CD4-positive, alpha-beta T cell (primary cell): ENCODE measurements around the gene GNB3. TPM values are rescaled to one million over a fixed set of nuclear protein-coding genes. Genes with fewer than 3 reads are reported as not detected.
"Not testable (repeated sequence)": the region's sequence is repeated elsewhere in the genome, so short reads cannot be mapped to it uniquely, and the experiment has no call there.

Experiments used
- ATAC-seq: fragments of 200-7000 bp; cut with Tn5 transposase; one replicate; pipeline ENCODE4 v1.10.0; 2022; ENCODE audit warnings: mild to moderate bottlenecking; ENCODE audit not compliant: poor library complexity
- CTCF ChIA-PET: fragments of 350-600 bp; sonication (Branson Sonifier 250); formaldehyde crosslinking; loops from one replicate; lab custom pipeline; 2021; ENCODE audit warnings: antibody characterized with exemption, inconsistent platforms; lab: Charles Lee
- POLR2A ChIA-PET: fragments of 350-600 bp; sonication (Branson Sonifier 250); formaldehyde crosslinking; loops from one replicate; lab custom pipeline; 2021; ENCODE audit warnings: antibody characterized with exemption, inconsistent platforms; lab: Charles Lee
- DNase-seq, 14 experiments: peaks; one replicate each; pipeline ENCODE4 v3.0.0-alpha.2; 2013 to 2020; ENCODE audit warnings: mixed read lengths in 2 of 14
- H3K27ac ChIP-seq, 2 donors: one replicate each; pipeline versions ENCODE4 v1.5.1 to v1.7.0; 2013; ENCODE audit warnings: low read length in 2 of 2, low read depth in 1 of 2, mild to moderate bottlenecking in 1 of 2
- H3K27me3 ChIP-seq, 2 experiments: 1 replicate in 1 of 2; 2 replicates in 1 of 2; pipeline versions ENCODE4 v1.6.1 to v1.7.0; 2013; ENCODE audit warnings: low read length in 2 of 2, control low read depth in 1 of 2, mild to moderate bottlenecking in 1 of 2, moderate library complexity in 1 of 2; ENCODE audit not compliant: insufficient read depth in 2 of 2, control insufficient read depth in 1 of 2
- H3K36me3 ChIP-seq: one replicate; pipeline ENCODE4 v1.6.1; 2013; ENCODE audit warnings: low read length, control low read depth; ENCODE audit not compliant: insufficient read depth
- H3K4me1 ChIP-seq: one replicate; pipeline ENCODE4 v1.6.1; 2013; ENCODE audit warnings: low read length, control low read depth; ENCODE audit not compliant: insufficient read depth
- H3K4me3 ChIP-seq: one replicate; pipeline ENCODE4 v1.5.1; 2013; ENCODE audit warnings: mild to moderate bottlenecking, low read length, moderate library complexity
- H3K9me3 ChIP-seq, 2 experiments: 1 replicate in 1 of 2; 2 replicates in 1 of 2; pipeline versions ENCODE4 v1.6.1 to v1.7.0; 2013; ENCODE audit warnings: low read length in 2 of 2, mild to moderate bottlenecking in 2 of 2, control low read depth in 1 of 2, moderate library complexity in 1 of 2; ENCODE audit not compliant: control insufficient read depth in 1 of 2, insufficient read depth in 1 of 2
- H3K27ac Mint-ChIP-seq: one replicate; pipeline ENCODE4 v1.8.0; 2020; ENCODE audit warnings: mixed read lengths
- H3K27me3 Mint-ChIP-seq: one replicate; pipeline ENCODE4 v1.8.0; 2021; ENCODE audit warnings: mixed read lengths
- H3K36me3 Mint-ChIP-seq: one replicate; pipeline ENCODE4 v1.8.0; 2021; ENCODE audit warnings: low read depth, mixed read lengths
- H3K4me1 Mint-ChIP-seq: one replicate; pipeline ENCODE4 v1.8.0; 2021; ENCODE audit warnings: low read depth, mixed read lengths
- H3K4me3 Mint-ChIP-seq: one replicate; pipeline ENCODE4 v1.8.0; 2020; ENCODE audit warnings: mild to moderate bottlenecking, mixed read lengths
- H3K9me3 Mint-ChIP-seq: one replicate; pipeline ENCODE4 v1.8.0; 2020; ENCODE audit warnings: mixed read lengths
- intact Hi-C, 2 experiments: fragments of 100-400 bp; cut with DNase I in 1 of 2; cut with micrococcal nuclease in 1 of 2; formaldehyde crosslinking; loops; one replicate each; pipeline versions ENCODE4 v1.15.1 to v1.9.0; 2023 to 2025; cut with DNase I, micrococcal nuclease
- total RNA-seq, 174 experiments: library from RNA in 2 of 174; stranded (reverse) in 2 of 174; gene quantifications; one replicate each; pipeline ENCODE4 v1.2.3 and lab custom pipeline; 2021 to 2026
- TF ChIP-seq, protein P1 (sequence below): fragments of 200-600 bp; IDR thresholded peaks from one replicate; pipeline ENCODE4 v1.8.0; 2022; ENCODE audit warnings: antibody characterized with exemption, mild to moderate bottlenecking

GNB3 gene
- total RNA-seq, 2 experiments from 2014 or later, result 0.75 to 0.85 TPM

DNA sequence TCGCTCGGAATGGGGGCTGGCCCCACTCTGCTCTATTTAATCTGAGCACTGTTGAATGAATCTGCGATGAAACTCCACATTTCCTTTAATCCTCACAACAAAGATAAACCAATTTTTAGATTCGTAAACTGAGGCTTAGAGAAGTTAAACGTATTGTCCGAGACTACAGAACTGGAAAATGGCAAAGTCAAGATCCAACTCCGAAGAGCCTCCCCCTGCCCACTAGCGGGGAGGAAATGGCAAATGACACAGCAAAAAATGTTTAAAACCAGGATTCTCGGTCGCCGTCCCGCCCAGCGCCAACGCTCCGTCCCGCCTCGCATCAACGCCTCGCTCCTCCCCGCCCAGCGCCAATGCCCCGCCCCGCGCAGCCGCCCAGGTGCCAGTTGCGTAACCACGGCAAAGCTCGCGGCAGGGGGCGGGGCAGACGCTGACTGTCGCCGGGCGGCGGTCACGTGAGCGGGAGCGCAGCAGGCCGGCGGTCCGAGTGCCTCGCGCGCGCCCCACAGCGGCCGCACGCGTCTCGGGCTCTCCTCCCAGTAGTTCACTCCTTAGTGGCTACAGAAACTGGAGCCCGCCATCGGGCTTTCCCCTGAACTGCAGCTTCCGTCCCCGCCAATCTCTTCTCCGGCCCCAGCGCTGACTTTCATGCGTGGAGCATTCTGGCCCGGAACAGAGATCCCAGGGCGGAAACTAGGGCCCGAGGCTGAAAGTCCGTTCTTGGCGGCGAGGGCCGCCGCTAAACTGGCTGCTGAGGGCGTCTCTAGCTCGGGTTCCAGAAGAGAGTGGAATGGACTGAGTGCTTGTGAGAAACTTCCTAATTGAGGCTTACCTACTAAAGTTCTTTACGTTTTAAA lies 50.3 kb downstream of the GNB3 start:
- Mint-ChIP-seq H3K36me3 (no peaks in the 10 kb centered on the region), H3K9me3 (no peaks in the 10 kb centered on the region), H3K4me3 (peak overlapping the region; percentile 88), H3K27ac (peak overlapping the region; percentile 92), H3K27me3 (no peaks in the 10 kb centered on the region), H3K4me1 (peaks cover 13% of the 10 kb centered on the region)
- intact Hi-C loops, result loop anchor here (1.0 to 5.0 kb wide), 4 partner anchors 13 to 39 kb away; partner anchors contain the start of genes LRRC23 (in 2 of the 2), SPSB2 (in 2 of the 2), CDCA3 (in 1 of the 2) and USP5 (in 1 of the 2)
- peaks cover 18% of the 10 kb centered on the region for H3K4me1 ChIP-seq
- H3K27me3 ChIP-seq, result no peaks in the 10 kb centered on the region
- DNase-seq (peak; percentile 96 to 100 (median 99)), ATAC-seq (peak; percentile 95)
- POLR2A ChIA-PET, result interaction anchor here (0.6 to 1.9 kb wide), 23 partner anchors 10 to 398 kb away, joined by 3 to 71 read pairs (median 6); partner anchors contain the start of genes C12orf57, CD4, CDCA3 and CLSTN3
- TF ChIP-seq, protein P1, sequence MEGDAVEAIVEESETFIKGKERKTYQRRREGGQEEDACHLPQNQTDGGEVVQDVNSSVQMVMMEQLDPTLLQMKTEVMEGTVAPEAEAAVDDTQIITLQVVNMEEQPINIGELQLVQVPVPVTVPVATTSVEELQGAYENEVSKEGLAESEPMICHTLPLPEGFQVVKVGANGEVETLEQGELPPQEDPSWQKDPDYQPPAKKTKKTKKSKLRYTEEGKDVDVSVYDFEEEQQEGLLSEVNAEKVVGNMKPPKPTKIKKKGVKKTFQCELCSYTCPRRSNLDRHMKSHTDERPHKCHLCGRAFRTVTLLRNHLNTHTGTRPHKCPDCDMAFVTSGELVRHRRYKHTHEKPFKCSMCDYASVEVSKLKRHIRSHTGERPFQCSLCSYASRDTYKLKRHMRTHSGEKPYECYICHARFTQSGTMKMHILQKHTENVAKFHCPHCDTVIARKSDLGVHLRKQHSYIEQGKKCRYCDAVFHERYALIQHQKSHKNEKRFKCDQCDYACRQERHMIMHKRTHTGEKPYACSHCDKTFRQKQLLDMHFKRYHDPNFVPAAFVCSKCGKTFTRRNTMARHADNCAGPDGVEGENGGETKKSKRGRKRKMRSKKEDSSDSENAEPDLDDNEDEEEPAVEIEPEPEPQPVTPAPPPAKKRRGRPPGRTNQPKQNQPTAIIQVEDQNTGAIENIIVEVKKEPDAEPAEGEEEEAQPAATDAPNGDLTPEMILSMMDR, result peak; percentile 76
- H3K36me3 ChIP-seq, result no peaks in the 10 kb centered on the region
- peak overlapping the region; percentile 65 for H3K4me3 ChIP-seq
- H3K9me3 ChIP-seq, result no peaks in the 10 kb centered on the region
- CTCF ChIA-PET, result interaction anchor here (0.6 to 3.7 kb wide), 38 partner anchors 9 to 222 kb away, joined by 3 to 153 read pairs (median 6); partner anchors contain the start of genes C12orf57, C1RL, CDCA3 and COPS7A
- H3K27ac ChIP-seq, result peak overlapping the region; percentile 84 to 92

DNA sequence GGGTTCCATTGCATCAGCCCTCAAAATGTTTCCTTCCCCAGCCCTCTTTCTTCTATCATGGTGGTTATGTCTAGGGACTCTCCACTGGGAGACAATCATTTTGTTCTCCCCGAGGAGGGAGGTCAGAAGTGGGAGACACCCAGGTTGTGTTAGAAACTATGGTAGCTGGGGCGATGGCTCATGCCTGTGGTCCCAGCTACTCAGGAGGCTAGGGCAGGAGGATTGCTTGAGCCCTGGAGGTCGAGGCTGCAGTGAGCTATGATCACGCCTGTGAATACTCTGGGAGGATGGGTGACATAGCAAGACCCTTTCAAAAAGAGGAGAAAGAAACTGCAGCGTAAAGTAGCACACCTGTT lies 50.9 kb downstream of the GNB3 start:
- peak overlapping the region; percentile 65 for H3K4me3 ChIP-seq
- peak overlapping the region; percentile 92 for H3K27ac Mint-ChIP-seq
- H3K4me3 Mint-ChIP-seq, result peak overlapping the region; percentile 88
- H3K36me3 ChIP-seq, result no peaks in the 10 kb centered on the region
- POLR2A ChIA-PET, result interaction anchor here (0.8 to 1.9 kb wide), 22 partner anchors 10 to 239 kb away, joined by 3 to 71 read pairs (median 6); partner anchors contain the start of genes C12orf57, CD4, CDCA3 and CLSTN3
- peaks cover 13% of the 10 kb centered on the region for H3K4me1 Mint-ChIP-seq
- no peaks in the 10 kb centered on the region for H3K9me3 Mint-ChIP-seq
- CTCF ChIA-PET, result interaction anchor here (0.6 to 3.7 kb wide), 35 partner anchors 8 to 222 kb away, joined by 3 to 153 read pairs (median 6); partner anchors contain the start of genes C12orf57, C1RL, CDCA3 and COPS7A
- no peak for ATAC-seq
- DNase-seq, result peak in 1 of 14 experiments; percentile 8
- H3K9me3 ChIP-seq, result no peaks in the 10 kb centered on the region
- peak overlapping the region; percentile 84 to 92 for H3K27ac ChIP-seq
- H3K27me3 ChIP-seq, result no peaks in the 10 kb centered on the region
- no peaks in the 10 kb centered on the region for H3K27me3 Mint-ChIP-seq
- peaks cover 18% of the 10 kb centered on the region for H3K4me1 ChIP-seq
- intact Hi-C loops, result loop anchor here (1.0 to 5.0 kb wide), 4 partner anchors 13 to 39 kb away; partner anchors contain the start of genes LRRC23 (in 2 of the 2), CDCA3 (in 1 of the 2), SPSB2 (in 1 of the 2) and USP5 (in 1 of the 2)
- TF ChIP-seq, protein P1, result no peak
- no peaks in the 10 kb centered on the region for H3K36me3 Mint-ChIP-seq

DNA sequence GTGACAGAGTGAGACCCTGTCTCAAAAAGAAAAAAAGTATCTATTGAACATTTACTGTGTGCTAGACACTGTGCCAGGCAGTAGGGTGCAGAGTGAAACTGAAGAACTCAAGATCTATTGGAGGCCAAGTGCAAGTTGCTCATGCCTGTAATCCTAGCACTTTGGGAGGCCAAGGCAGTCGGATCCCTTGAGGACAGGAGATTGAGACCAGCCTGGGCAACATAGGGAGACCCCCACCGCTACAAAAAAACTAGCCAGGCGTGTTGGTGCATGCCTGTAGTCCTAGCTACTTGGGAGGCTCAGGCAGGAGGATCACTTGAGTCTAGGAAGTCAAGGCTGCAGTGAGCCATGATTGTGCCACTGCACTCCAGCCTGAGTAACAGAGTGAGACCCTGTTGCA lies 52.0 kb downstream of the GNB3 start:
- Mint-ChIP-seq H3K27ac (peak overlapping the region; percentile 36), H3K4me3 (peak overlapping the region; percentile 35), H3K4me1 (peaks cover 13% of the 10 kb centered on the region)
- H3K27ac ChIP-seq, H3K9me3 ChIP-seq, ATAC-seq, DNase-seq, H3K27me3 Mint-ChIP-seq, POLR2A ChIA-PET, H3K36me3 ChIP-seq, H3K27me3 ChIP-seq, H3K4me3 ChIP-seq, H3K9me3 Mint-ChIP-seq, H3K36me3 Mint-ChIP-seq: not testable (repeated sequence)
- H3K4me1 ChIP-seq, result peaks cover 18% of the 10 kb centered on the region
- CTCF ChIA-PET, result interaction anchor here (2.2 to 3.7 kb wide), 2 partner anchors 22 to 52 kb away, joined by 21 to 153 read pairs; partner anchors contain the start of genes C12orf57, RNU7-1, SPSB2 and TPI1
- intact Hi-C loops, result loop anchor here in 1 of 2 experiments (5.0 kb wide), 1 partner anchor 40 kb away; the partner anchor contains the start of genes CDCA3 and USP5
